Fibroblast of pulmonary artery (primary cell): ENCODE data around the gene SUMO1.

Experiments
- DNase-seq: peaks from one replicate; pipeline ENCODE4 v3.0.0-alpha.2; 2010; ENCODE audit warnings: low read depth
- H3K4me3 ChIP-seq: replicated peaks from 2 replicates; pipeline ENCODE4 v1.5.1; 2011; ENCODE audit warnings: low read depth, mild to moderate bottlenecking, control low read depth, low read length, moderate library complexity
- TF ChIP-seq, protein P1 (sequence below): IDR thresholded peaks from 2 replicates; pipeline ENCODE4 v1.5.1; 2011; ENCODE audit warnings: mild to moderate bottlenecking, control low read depth, low read length, inconsistent platforms; ENCODE audit errors: missing control alignments

The SUMO1 gene

DNA sequence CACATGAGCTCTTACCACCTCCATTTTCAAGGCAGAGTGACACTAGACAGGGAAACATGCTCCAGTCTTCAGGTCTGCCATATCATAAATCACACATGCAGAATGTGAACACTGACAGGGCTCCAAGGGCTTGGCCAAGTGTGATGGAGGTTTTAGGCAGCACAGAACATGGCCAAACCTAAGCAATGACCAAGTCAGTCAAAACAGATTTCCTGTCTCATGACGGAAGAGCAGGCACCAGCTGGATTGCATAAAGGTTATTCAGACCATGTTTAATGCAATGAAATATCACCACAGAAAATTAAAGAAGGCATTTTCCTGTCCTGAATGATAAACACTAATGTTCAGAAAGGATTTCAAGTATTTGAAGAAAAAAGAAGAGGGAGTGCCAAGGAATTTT, 72.5 kb downstream of the SUMO1 start:
- TF ChIP-seq, protein P1, sequence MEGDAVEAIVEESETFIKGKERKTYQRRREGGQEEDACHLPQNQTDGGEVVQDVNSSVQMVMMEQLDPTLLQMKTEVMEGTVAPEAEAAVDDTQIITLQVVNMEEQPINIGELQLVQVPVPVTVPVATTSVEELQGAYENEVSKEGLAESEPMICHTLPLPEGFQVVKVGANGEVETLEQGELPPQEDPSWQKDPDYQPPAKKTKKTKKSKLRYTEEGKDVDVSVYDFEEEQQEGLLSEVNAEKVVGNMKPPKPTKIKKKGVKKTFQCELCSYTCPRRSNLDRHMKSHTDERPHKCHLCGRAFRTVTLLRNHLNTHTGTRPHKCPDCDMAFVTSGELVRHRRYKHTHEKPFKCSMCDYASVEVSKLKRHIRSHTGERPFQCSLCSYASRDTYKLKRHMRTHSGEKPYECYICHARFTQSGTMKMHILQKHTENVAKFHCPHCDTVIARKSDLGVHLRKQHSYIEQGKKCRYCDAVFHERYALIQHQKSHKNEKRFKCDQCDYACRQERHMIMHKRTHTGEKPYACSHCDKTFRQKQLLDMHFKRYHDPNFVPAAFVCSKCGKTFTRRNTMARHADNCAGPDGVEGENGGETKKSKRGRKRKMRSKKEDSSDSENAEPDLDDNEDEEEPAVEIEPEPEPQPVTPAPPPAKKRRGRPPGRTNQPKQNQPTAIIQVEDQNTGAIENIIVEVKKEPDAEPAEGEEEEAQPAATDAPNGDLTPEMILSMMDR, result no peak
- H3K4me3 ChIP-seq, result no peak overlapping the region
- no peak for DNase-seq

DNA sequence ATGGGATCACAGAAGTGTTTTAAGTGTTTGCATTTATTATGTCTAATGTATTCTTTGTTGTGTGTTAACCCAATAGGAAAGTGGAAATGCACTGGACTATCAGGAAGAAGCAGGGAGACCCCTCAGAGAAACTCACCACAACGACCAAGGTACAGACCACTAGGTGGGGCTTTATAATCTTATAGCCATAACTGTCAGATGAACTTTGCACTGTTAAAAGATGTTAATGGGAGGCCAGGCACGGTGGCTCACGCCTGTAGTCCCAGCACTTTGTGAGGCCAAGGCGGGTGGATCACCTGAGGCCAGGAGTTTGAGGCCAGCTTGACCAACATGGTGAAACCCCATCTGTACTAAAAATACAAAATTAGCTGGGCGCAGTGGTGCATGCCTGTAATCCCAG, 73.2 kb downstream of the SUMO1 start:
- TF ChIP-seq, protein P1, result no peak
- H3K4me3 ChIP-seq, result no peak overlapping the region
- no peak for DNase-seq

DNA sequence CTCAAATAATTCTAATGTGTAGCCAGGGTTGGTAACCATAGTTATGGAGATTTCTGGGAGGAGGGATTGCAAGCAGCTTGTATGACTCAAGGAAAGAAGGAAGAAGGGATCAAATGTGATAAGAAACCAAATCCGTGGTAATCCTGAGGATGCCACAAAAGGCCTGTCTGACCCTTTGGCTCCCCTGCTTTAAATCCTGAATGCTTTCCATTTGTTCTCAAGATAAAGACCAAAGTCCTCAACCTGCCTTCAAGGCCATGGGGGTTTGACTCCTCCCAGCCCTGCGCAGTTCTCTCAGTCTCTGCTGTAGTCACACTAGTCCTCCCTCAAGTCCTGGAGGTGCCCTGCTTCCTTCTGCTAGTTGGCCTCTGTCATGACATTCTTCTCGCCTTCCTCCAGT, 74.0 kb downstream of the SUMO1 start:
- TF ChIP-seq, protein P1, result no peak
- H3K4me3 ChIP-seq, result no peak overlapping the region
- DNase-seq, result no peak

DNA sequence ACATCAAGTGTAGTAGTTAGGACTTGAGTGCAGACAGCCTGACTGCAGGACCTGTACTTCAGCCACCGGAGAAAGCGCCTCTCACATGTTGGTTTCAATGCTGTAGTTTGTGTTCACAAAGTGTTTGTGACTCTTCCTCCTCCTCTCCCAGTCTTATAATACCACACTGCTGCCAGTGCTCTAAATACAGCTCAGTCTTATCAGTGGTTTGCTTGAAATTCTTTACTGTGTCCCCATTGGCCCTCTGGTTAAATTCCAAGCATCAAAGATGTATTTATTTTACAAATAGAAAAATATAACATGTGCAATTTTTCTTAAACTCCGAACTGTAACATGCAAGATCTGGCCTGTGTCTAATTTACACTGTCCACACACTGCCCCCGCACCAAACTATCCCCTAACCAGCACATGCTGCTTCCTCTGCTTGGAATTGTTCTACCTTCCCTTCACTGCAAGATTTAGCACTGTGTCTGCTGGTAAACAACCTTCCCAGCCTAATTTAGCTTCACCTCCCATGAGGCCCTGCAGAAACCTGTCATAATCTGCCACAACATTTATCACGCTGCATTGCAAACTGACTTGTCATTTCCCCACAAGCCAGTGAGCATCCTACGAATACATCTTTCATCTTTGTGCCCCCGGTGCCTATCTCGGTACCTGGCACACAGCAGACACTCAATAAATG, 77.1 kb downstream of the SUMO1 start:
- TF ChIP-seq, protein P1, result no peak
- no peak for DNase-seq
- H3K4me3 ChIP-seq, result no peak overlapping the region

DNA sequence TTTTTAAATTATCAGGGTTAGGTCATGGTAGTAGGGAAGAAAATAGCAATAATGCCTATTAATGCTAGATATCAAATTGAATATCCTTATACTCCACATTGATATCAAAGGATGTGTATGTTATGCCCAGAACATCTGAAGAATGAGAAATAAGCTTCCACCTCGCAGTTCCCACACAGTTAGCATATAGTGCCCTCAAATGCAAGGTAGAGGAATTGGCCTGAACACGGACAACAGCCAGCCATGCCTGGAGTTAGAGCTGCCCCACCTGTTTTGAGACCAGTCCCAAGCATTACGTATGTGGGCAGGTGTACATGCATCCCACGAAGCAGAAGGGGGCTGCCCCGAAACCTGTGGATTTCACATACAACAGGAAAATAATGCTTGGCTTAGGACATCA, 79.6 kb downstream of the SUMO1 start:
- peak; percentile 46 for DNase-seq
- H3K4me3 ChIP-seq, result no peak overlapping the region
- TF ChIP-seq, protein P1, result peak; percentile 37

DNA sequence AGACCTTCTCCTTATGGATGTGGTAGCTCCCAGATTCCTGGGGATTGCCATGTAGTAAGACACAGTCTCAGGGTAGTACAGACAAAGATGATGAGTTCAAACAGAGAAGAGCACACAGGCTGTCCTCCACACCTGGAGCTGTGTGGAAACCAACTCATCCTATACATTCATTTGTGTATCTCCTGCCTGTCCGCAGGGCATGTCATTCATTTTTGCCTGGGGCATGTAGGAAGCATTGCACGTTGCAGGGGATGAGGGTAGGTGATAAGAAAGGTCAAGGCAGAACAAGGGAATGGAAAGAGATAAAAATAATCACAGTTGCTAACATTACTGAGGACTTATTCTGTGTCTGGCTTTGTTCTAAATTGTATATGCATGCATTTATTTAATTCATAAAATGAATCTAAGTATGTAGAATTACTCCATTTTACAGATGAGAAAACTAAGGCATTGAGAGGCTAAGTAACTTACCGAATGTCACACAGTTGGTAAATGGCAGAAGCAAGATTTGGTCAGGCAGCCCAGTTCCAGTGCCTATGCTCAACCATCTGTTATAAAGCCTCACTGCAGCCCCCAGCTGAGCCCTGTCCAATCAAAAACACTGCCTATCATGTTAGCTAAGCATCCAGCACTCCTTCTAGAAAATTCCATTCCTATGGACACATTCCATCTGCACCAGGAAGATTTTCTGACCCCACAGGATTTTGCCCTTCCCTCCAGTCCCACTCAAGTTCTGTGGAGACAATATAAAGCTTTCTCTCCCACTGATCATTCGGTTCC, 81.0 kb downstream of the SUMO1 start:
- TF ChIP-seq, protein P1, result no peak

More for the DNA sequence above, 81.0 kb downstream of the SUMO1 start:
- H3K4me3 ChIP-seq, result no peak overlapping the region
- no peak for DNase-seq
